Measurements from ENCODE around the gene FBXL14. TPM values are rescaled to one million over a fixed set of nuclear protein-coding genes. Genes with fewer than 3 reads are reported as not detected.

FBXL14 gene
- total and polyA plus RNA-seq, 9 of the 15 experiments (the other 6 are each of a cell fraction or from before 2014, with no cell fraction given), result 0.13 to 9.8 (median 3.3) TPM

GRCh38 chr12:1544996-1545700, 49.2 kb downstream of the FBXL14 start (continued):
- TF ChIP-seq AFF1 (IDR thresholded peaks at IDR 0.05; ENCODE audit: low read depth in 1 of 2, partially characterized antibody in 2 of 2) (no peak), PML (IDR thresholded peaks at IDR 0.05; ENCODE audit: low read length) (no peak)

- in situ Hi-C loops (cut with MboI) (no loop called here), intact Hi-C loops (cut with micrococcal nuclease) (no loop called here)
- Histone ChIP-seq H3K27me3 (ENCODE audit: control insufficient read depth in 2 of 2, insufficient read depth in 2 of 2, low read length in 2 of 2) (no peaks in the 10 kb centered on the region), H3K9me1 (ENCODE audit: control insufficient read depth, insufficient read depth, low read length) (no peaks in the 10 kb centered on the region), H3K27ac (ENCODE audit: extremely low read depth, low read depth, low read length) (no peak overlapping the region), H3K79me2 (ENCODE audit: control insufficient read depth, insufficient read depth, low read length) (no peaks in the 10 kb centered on the region; the same call in 2 of the 3 replicates), H3K36me3 (ENCODE audit: control insufficient read depth, insufficient read depth, low read length) (no peaks in the 10 kb centered on the region), H3K4me3 (no peak overlapping the region), H3K4me2 (ENCODE audit: insufficient read depth, low read length) (no peak overlapping the region), H3K9me3 (replicated peaks; ENCODE audit: control insufficient read depth, insufficient read depth, low read depth, low read length) (no peaks in the 10 kb centered on the region), H4K20me1 (replicated peaks; ENCODE audit: control insufficient read depth, insufficient read depth, low read length) (no peaks in the 10 kb centered on the region), H3K4me1 (replicated peaks in 1 of 2; ENCODE audit: control insufficient read depth in 2 of 2, insufficient read depth in 2 of 2, low read length in 2 of 2) (peaks cover 4% of the 10 kb centered on the region in 2 experiments; a peak in 3 of 5 replicates), H3K9ac (ENCODE audit: insufficient read depth in 1 of 2, low read depth in 2 of 2, low read length in 2 of 2) (no peak overlapping the region), H2AFZ (ENCODE audit: low read depth, low read length) (no peak overlapping the region)
- BruUV-seq (replicated peaks), result no TSS peak
- ATAC-seq (no peak; the same call in 2 of the 3 replicates), FAIRE-seq (peak; percentile 63), DNase-seq (ENCODE audit: extremely low read depth in 1 of 4, low spot score in 3 of 4) (no peak)
- ChIA-PET POLR2A (no interaction called here), CTCF (ENCODE audit: low intra/inter-chr PET ratio) (no interaction called here)
- TF ChIP-seq CBX8 (IDR thresholded peaks at IDR 0.05; ENCODE audit: borderline replicate concordance, extremely low read depth, low read depth, low read length, poor library complexity, severe bottlenecking) (no peak), CEBPG (CRISPR knock-in tag; IDR thresholded peaks at IDR 0.05) (peak; percentile 60; the same call in 1 of the 2 replicates), CEBPG (tag; conservative IDR thresholded peaks at IDR 0.05 in 1 of 2, IDR thresholded peaks at IDR 0.05 in 1 of 2) (no peak)
- TF ChIP-seq, protein P1, sequence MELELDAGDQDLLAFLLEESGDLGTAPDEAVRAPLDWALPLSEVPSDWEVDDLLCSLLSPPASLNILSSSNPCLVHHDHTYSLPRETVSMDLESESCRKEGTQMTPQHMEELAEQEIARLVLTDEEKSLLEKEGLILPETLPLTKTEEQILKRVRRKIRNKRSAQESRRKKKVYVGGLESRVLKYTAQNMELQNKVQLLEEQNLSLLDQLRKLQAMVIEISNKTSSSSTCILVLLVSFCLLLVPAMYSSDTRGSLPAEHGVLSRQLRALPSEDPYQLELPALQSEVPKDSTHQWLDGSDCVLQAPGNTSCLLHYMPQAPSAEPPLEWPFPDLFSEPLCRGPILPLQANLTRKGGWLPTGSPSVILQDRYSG (tag; conservative IDR thresholded peaks at IDR 0.05; ENCODE audit: low read depth), result no peak
- WGBS (ENCODE audit: insufficient coverage, low coverage, missing lambda C conversion rate), result 59% methylated on average over 7 of the region's 7 CpGs
These were observed 51.8 kb downstream of the FBXL14 start for GRCh38 chr12:1542599-1542998.
